ENCODE results near the gene DMD.
"Not testable (repeated sequence)": the region's sequence is repeated elsewhere in the genome, so short reads cannot be mapped to it uniquely, and the experiment has no call there.

DMD gene

GRCh38 chrX:32642283-32642682 is 569.1 kb downstream of the DMD start:
- no peak for DNase-seq (ENCODE audit: low read depth in 2 of 2)

- DNase-seq (ENCODE audit: low read depth in 2 of 2), result no peak
Observed at GRCh38 chrX:32618154-32618553, 593.2 kb downstream of the DMD start.

GRCh38 chrX:32614707-32615106 is 596.6 kb downstream of the DMD start:
- DNase-seq (ENCODE audit: low read depth in 2 of 2), result no peak

- DNase-seq (ENCODE audit: low read depth in 2 of 2), result no peak
Observed at GRCh38 chrX:32599156-32599555, 612.2 kb downstream of the DMD start.

- DNase-seq (ENCODE audit: low read depth in 2 of 2), result no peak
Observed at GRCh38 chrX:32598707-32599106, 612.6 kb downstream of the DMD start.

- DNase-seq (ENCODE audit: low read depth in 2 of 2), result no peak
Observed at GRCh38 chrX:32597777-32598176, 613.6 kb downstream of the DMD start.

- no peak for DNase-seq (ENCODE audit: low read depth in 2 of 2)
Observed at GRCh38 chrX:32592786-32593185, 618.6 kb downstream of the DMD start.

GRCh38 chrX:32591589-32591988 is 619.8 kb downstream of the DMD start:
- no peak for DNase-seq (ENCODE audit: low read depth in 2 of 2)

- DNase-seq (ENCODE audit: low read depth in 2 of 2), result no peak
Observed at GRCh38 chrX:32582729-32583128, 628.6 kb downstream of the DMD start.

GRCh38 chrX:32576885-32577284 is 634.5 kb downstream of the DMD start:
- DNase-seq (ENCODE audit: low read depth in 2 of 2), result no peak

GRCh38 chrX:32572644-32573043 is 638.7 kb downstream of the DMD start:
- no peak for DNase-seq (ENCODE audit: low read depth in 2 of 2)

- no peak for DNase-seq (ENCODE audit: low read depth in 2 of 2)
Observed at GRCh38 chrX:32571579-32571978, 639.8 kb downstream of the DMD start.

GRCh38 chrX:32562261-32562660 is 649.1 kb downstream of the DMD start:
- no peak for DNase-seq (ENCODE audit: low read depth in 2 of 2)

GRCh38 chrX:32545101-32545500 is 666.2 kb downstream of the DMD start:
- no peak for DNase-seq (ENCODE audit: low read depth in 2 of 2)

- DNase-seq (ENCODE audit: low read depth in 2 of 2), result no peak
Observed at GRCh38 chrX:32538554-32538953, 672.8 kb downstream of the DMD start.

- DNase-seq (ENCODE audit: low read depth in 2 of 2), result no peak
Observed at GRCh38 chrX:32533848-32534247, 677.5 kb downstream of the DMD start.

GRCh38 chrX:32532262-32532661 is 679.1 kb downstream of the DMD start:
- no peak for DNase-seq (ENCODE audit: low read depth in 2 of 2)

GRCh38 chrX:32530802-32531403 is 680.4 kb downstream of the DMD start:
- peak in 1 of 2 donors; percentile 14 for DNase-seq (ENCODE audit: low read depth in 2 of 2)

- not testable (repeated sequence) for DNase-seq (ENCODE audit: low read depth in 2 of 2)
Observed at GRCh38 chrX:32528451-32528850, 682.9 kb downstream of the DMD start.

GRCh38 chrX:32525234-32525633 is 686.1 kb downstream of the DMD start:
- DNase-seq (ENCODE audit: low read depth in 2 of 2), result no peak

- DNase-seq (ENCODE audit: low read depth in 2 of 2), result no peak
Observed at GRCh38 chrX:32524385-32524784, 687.0 kb downstream of the DMD start.

- no peak for DNase-seq (ENCODE audit: low read depth in 2 of 2)
Observed at GRCh38 chrX:32520789-32521188, 690.6 kb downstream of the DMD start.

- DNase-seq (ENCODE audit: low read depth in 2 of 2), result no peak
Observed at GRCh38 chrX:32514986-32515385, 696.4 kb downstream of the DMD start.

GRCh38 chrX:32501606-32502005 is 709.7 kb downstream of the DMD start:
- no peak for DNase-seq (ENCODE audit: low read depth in 2 of 2)
